ENCODE results near the gene PXYLP1. TPM values are rescaled to one million over a fixed set of nuclear protein-coding genes. Genes with fewer than 3 reads are reported as not detected.
A peak's percentile ranks its signal among the peaks of the same experiment; 100 is the strongest.

PXYLP1 gene
- total and polyA plus RNA-seq, 10 of the 15 experiments (the other 5 are each of a cell fraction or from before 2014, with no cell fraction given): 0.06 to 1.7 (median 0.35) TPM

- TF ChIP-seq, protein P1, sequence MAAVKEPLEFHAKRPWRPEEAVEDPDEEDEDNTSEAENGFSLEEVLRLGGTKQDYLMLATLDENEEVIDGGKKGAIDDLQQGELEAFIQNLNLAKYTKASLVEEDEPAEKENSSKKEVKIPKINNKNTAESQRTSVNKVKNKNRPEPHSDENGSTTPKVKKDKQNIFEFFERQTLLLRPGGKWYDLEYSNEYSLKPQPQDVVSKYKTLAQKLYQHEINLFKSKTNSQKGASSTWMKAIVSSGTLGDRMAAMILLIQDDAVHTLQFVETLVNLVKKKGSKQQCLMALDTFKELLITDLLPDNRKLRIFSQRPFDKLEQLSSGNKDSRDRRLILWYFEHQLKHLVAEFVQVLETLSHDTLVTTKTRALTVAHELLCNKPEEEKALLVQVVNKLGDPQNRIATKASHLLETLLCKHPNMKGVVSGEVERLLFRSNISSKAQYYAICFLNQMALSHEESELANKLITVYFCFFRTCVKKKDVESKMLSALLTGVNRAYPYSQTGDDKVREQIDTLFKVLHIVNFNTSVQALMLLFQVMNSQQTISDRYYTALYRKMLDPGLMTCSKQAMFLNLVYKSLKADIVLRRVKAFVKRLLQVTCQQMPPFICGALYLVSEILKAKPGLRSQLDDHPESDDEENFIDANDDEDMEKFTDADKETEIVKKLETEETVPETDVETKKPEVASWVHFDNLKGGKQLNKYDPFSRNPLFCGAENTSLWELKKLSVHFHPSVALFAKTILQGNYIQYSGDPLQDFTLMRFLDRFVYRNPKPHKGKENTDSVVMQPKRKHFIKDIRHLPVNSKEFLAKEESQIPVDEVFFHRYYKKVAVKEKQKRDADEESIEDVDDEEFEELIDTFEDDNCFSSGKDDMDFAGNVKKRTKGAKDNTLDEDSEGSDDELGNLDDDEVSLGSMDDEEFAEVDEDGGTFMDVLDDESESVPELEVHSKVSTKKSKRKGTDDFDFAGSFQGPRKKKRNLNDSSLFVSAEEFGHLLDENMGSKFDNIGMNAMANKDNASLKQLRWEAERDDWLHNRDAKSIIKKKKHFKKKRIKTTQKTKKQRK (IDR thresholded peaks at IDR 0.05; ENCODE audit: low read depth, low read length): no peak
- no peak for TF ChIP-seq CHD4 (IDR thresholded peaks at IDR 0.05)
- peak; percentile 98 for TF ChIP-seq CBX5 (IDR thresholded peaks at IDR 0.05; ENCODE audit: low read depth)
- TF ChIP-seq, protein P2, sequence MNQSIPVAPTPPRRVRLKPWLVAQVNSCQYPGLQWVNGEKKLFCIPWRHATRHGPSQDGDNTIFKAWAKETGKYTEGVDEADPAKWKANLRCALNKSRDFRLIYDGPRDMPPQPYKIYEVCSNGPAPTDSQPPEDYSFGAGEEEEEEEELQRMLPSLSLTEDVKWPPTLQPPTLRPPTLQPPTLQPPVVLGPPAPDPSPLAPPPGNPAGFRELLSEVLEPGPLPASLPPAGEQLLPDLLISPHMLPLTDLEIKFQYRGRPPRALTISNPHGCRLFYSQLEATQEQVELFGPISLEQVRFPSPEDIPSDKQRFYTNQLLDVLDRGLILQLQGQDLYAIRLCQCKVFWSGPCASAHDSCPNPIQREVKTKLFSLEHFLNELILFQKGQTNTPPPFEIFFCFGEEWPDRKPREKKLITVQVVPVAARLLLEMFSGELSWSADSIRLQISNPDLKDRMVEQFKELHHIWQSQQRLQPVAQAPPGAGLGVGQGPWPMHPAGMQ (IDR thresholded peaks at IDR 0.05; ENCODE audit: borderline replicate concordance): peak; percentile 77
- TF ChIP-seq, protein P3, sequence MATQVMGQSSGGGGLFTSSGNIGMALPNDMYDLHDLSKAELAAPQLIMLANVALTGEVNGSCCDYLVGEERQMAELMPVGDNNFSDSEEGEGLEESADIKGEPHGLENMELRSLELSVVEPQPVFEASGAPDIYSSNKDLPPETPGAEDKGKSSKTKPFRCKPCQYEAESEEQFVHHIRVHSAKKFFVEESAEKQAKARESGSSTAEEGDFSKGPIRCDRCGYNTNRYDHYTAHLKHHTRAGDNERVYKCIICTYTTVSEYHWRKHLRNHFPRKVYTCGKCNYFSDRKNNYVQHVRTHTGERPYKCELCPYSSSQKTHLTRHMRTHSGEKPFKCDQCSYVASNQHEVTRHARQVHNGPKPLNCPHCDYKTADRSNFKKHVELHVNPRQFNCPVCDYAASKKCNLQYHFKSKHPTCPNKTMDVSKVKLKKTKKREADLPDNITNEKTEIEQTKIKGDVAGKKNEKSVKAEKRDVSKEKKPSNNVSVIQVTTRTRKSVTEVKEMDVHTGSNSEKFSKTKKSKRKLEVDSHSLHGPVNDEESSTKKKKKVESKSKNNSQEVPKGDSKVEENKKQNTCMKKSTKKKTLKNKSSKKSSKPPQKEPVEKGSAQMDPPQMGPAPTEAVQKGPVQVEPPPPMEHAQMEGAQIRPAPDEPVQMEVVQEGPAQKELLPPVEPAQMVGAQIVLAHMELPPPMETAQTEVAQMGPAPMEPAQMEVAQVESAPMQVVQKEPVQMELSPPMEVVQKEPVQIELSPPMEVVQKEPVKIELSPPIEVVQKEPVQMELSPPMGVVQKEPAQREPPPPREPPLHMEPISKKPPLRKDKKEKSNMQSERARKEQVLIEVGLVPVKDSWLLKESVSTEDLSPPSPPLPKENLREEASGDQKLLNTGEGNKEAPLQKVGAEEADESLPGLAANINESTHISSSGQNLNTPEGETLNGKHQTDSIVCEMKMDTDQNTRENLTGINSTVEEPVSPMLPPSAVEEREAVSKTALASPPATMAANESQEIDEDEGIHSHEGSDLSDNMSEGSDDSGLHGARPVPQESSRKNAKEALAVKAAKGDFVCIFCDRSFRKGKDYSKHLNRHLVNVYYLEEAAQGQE (IDR thresholded peaks at IDR 0.05; ENCODE audit: low read depth, low read length): no peak
- TF ChIP-seq MYB (IDR thresholded peaks at IDR 0.05; ENCODE audit: borderline replicate concordance, low read depth, low read length): no peak
- TF ChIP-seq MXI1 (IDR thresholded peaks at IDR 0.05; ENCODE audit: low read depth, low read length): peak; percentile 95
- peak; percentile 99 for TF ChIP-seq IKZF1 (conservative IDR thresholded peaks at IDR 0.05)
- TF ChIP-seq ETV6 (conservative IDR thresholded peaks at IDR 0.05 in 1 of 2, IDR thresholded peaks at IDR 0.05 in 1 of 2; ENCODE audit: borderline replicate concordance in 1 of 2, low read depth in 1 of 2): peak in 1 of 2 experiments; percentile 88; a peak in 2 of 4 replicates
- peak; percentile 82; the same call in 1 of the 2 replicates for TF ChIP-seq SMAD5 (IDR thresholded peaks at IDR 0.05; ENCODE audit: low read depth)
- no peak; the same call in 1 of the 2 replicates for TF ChIP-seq NFIC (IDR thresholded peaks at IDR 0.05; ENCODE audit: low read depth, low read length)
- peak; percentile 55; the same call in 1 of the 2 replicates for TF ChIP-seq TAF1 (IDR thresholded peaks at IDR 0.05; ENCODE audit: borderline replicate concordance, low read depth, low read length)
- TF ChIP-seq NR2C1 (IDR thresholded peaks at IDR 0.05): peak; percentile 91
- TF ChIP-seq NFXL1 (IDR thresholded peaks at IDR 0.05; ENCODE audit: borderline replicate concordance): no peak
- 0 out of 2 replicates have a peak, but pooled peaks have one; percentile 7 for TF ChIP-seq ATF7 (IDR thresholded peaks at IDR 0.05; ENCODE audit: low read depth)
- TF ChIP-seq, protein P4, sequence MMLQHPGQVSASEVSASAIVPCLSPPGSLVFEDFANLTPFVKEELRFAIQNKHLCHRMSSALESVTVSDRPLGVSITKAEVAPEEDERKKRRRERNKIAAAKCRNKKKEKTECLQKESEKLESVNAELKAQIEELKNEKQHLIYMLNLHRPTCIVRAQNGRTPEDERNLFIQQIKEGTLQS (IDR thresholded peaks at IDR 0.05; ENCODE audit: borderline replicate concordance, extremely low read depth, low read depth, low read length): peak; percentile 67; the same call in 1 of the 2 replicates
- TF ChIP-seq CEBPB (IDR thresholded peaks at IDR 0.05; ENCODE audit: borderline replicate concordance in 1 of 2, low read depth in 2 of 2, low read length in 2 of 2): 0 out of 4 replicates have a peak, but pooled peaks of 1 of the 2 experiments have one; percentile 16
Measured at GRCh38 chr3:141311496-141312353, 80.1 kb downstream of the PXYLP1 start (continued).

Data from GM12878 (cell line).